Activated CD4-positive, alpha-beta T cell treated with anti-CD3 and anti-CD28 coated beads, Interleukin-2, amount 50 U/mL, for 16 hours (primary cell): ENCODE measurements around the gene RAB3C.
A peak's percentile ranks its signal among the peaks of the same experiment; 100 is the strongest.
"Not testable (repeated sequence)": the region's sequence is repeated elsewhere in the genome, so short reads cannot be mapped to it uniquely, and the experiment has no call there.

ENCODE experiments used
- DNase-seq: peaks from one replicate; pipeline ENCODE4 v3.0.0-alpha.2; 2020

RAB3C gene

DNA sequence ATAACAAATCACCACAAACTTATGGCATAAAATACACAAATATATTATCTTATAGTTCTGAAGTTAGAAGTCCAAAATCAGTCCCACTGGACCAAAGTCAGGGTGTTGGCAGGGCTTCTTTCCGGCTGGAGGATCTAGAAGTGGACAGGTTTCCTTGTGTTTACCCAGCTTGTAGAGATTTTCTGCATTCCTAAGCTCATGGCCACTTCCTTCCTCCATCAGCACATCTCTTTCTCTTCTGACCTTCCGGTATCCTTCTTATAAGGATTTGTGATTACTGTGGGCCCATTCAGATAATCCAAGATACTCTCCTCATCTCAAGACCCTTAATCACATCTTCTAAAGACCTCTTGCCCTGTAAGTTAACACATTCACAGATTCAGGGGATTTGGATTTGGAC, 97.6 kb downstream of the RAB3C start:
- no peak for DNase-seq

DNA sequence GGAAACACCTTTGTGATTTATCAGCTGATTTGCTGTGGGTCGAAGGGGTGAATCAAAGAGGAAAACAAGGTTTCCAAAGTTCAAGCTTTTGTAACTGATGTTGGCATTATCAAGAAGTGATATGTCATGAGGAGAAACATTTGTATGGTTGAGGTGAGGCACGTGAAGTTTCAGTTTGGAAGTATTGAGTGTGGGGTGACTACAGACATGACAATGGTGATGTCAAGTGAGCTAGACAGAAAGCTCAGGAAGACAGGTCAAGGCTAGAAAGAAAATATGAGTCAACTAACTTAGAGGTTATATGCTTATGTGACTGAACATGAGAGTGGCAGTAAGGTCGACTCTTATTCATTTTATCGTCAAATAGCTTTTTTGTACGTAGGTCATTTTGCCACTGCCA, 99.1 kb downstream of the RAB3C start:
- peak; percentile 23 for DNase-seq

DNA sequence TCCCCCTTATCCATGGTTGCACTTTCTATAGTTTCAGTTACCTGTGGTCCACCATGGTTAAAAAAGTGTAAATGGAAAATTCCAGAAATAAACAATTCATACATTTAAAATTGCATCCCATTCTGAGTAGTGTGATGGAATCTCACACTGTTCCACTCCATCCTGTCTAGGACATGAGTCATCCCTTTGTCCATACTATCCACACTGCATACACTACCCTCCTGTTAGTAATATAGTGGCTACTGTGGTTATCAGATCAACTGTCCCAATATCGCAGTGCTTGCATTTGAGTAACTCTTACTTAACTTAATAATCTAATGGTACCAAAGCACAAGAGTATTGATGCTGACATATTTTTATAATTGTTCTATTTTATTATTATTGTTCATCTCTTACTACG, 100.7 kb downstream of the RAB3C start:
- DNase-seq = no peak

DNA sequence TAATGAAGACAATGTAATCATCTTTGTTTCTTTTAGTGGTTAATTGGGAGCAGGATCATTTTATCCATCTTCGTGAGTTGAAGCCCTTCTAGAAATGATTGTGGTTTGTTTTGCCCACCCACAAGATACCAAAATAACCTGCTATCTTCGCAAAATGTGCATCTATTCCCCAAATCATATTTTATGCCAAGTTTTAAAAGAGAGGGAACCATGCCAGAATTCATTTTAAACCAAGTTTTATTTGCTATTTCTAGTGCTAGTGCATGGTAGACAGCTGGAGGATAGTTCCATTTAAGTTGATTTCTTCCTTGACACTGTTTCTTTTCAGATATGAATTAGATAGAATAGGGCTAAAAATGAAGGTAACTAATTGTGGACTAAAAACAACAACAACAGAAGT, 104.2 kb downstream of the RAB3C start:
- DNase-seq = no peak

DNA sequence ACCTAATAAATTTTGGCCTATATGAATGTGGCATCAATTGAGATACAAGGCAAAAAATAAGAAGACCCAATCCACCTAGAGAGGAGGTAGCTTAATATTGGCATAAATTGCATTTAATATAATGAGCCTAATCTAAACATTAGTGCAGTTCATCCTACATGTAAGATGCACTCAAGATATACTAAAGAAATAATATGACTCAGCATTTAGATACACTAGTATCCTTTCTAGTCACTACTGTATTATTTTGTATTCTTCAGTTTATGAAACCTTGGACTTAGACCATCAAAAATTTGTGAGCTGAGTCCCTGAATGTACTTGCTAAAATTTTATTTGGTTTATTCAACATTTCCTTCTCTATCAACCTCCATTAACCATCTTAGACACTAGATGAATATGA, 104.7 kb downstream of the RAB3C start:
- DNase-seq = no peak

DNA sequence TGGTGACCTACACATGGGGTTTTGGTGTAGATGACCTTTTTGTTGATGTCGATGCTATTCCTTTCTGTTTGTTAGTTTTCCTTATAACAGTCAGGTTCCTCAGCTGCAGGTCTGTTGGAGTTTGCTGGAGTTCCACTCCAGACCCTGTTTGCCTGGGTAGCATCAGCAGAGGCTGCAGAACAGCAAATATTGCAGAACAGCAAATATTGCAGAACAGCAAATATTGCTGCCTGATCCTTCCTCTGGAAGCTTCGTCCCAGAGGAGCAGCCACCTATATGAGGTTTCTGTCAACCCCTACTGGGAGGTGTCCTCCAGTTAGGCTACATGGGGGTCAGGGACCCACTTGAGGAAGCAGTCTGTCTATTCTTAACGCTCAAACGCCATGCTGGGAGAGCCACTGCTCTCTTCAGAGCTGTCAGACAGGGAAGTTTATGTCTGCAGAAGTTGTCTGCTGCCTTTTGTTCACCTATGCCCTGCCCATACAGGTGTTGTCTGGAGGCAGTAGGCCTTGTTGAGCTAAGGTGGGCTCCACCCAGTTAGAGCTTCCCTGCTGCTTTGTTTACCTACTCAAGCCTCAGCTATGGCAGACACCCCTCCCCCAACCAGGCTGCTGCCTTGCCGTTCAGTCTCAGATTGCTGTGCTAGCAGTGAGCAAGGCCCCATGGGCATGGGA, 116.3 kb downstream of the RAB3C start:
- not testable (repeated sequence) for DNase-seq

DNA sequence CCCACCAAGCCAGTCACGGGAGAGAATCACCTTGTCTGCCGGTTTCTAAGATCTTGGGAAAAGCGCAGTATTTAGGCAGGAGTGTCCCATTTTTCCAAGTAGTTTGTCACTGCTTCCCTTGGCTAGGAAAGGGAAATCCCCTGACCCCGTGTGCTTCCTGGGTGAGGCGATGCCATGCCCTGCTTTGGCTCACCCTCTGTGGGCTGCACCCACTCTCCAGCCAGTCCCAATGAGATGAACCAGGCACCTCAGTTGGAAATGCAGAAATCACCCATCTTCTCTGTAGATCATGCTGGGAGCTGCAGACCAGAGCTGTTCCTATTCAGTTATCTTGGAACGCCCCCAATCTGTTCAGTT, 116.9 kb downstream of the RAB3C start:
- no peak for DNase-seq

DNA sequence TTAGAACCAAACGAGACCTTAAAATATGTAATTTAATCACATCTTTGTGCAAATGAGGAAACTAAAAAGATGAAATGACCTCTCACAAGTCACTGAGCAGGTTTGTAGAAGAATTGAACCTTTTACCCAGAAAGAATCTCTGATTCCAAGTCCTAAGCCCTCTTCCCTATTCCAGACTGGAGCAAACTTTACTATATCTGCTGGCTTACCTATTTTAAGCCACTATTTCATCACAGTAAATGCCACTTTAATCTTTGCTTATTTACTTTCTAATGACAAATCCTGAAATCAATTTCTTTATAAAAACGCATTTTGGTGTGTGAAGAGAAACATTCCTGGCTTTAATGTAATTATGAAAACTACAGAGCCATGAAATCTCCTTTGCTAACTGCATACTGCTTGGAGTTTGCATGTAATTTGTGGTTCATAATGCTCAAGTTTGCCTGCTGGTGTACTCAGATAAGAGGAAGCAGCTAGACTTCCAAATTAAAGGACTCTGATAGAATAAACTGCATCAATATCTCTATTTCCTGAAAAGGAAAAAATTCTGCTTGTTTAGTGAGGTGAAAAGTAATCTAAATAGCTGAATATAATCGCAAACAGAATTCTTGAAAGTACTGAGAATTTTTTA, 121.2 kb downstream of the RAB3C start:
- DNase-seq = no peak

DNA sequence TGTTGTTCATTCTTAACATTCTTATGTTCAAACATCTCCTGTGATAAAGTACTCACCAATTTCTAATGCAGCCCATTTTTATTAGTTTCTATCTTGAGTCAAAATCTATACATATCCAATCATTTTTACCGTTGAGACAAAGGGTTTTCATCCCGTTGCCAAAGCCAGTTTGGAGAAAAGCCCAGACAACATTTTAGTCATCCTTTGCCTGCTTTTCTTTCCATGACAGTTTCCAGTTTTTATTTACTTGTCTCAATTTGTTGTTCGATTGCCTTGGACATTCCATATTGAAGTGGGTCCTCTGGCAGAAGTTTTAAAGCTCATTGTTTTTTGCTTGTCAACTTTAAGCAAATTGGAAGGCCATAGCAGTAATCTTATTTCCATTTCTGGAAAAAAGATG, 123.9 kb downstream of the RAB3C start:
- DNase-seq = no peak

DNA sequence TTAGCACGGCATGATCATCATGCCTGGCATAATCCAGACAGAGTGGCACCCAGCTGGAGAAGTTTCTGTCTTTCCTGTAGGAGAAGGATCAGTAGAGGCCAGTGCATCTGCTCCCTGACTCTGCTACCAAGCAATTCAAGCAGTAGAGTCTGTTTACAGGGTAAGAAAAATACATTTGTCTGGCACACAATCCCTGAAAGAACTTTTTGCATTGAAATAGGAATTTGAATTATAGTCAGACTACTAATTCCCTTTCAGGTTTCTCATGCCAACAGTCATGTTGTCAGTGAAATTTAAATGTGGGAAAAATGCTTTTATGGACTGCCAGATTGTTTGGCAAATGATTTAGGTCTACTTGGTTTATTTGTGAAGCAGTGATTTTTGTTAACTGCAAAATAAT, 125.6 kb downstream of the RAB3C start:
- DNase-seq = no peak

DNA sequence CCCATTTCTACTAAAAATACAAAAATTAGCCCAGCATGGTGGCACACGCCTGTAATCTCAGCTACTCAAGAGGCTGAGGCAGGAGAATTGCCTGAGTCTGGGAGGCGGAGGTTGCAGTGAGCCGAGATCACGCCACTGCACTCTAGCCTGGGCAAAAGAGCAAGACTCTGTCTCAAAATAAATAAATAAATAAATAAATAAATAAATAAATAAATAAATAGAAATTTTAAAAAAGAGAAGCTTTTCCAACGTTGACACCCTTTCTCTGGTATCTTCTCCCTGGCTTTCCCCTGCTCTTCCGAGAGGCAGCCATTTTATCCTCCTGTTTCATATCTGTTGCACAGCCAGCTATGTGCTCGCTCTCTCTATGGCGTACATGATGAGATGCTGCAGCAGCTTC, 127.5 kb downstream of the RAB3C start:
- not testable (repeated sequence) for DNase-seq

DNA sequence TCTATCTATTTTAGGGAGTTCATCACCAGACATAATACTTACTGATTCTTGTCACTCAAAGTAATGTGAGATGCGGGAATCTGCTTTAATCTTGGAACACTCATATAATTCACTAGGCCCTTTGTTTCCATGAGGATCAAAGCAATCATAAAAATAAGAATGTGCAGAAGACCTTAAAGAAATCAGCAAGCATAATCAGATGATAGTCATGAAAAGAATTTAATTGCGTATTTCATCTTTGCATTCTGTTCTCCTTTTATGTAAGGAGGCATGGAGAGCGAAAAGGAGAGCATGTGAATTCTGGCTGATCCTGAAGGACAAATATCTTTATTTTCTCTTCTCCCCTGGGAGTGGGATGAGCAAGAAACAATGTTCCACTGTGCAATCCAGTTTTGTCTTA, 128.0 kb downstream of the RAB3C start:
- DNase-seq = no peak

DNA sequence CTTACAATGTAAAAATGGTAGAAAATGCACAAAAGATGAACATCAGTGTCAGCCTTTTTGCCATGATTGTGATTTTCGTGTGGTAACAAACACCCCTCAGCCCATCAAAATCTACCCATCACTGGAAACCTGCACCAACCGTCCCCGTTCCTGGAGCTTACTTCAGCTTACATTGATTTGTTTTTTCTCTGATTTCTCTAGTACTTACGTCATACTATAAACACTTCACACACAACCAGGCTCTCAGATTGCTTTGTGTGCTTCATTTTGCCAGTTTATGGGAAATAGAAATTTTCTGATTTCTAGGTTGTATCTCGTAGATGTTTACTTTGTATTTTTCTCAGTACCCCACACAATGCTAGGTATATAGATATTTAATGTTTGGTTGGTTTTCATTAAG, 129.1 kb downstream of the RAB3C start:
- no peak for DNase-seq

DNA sequence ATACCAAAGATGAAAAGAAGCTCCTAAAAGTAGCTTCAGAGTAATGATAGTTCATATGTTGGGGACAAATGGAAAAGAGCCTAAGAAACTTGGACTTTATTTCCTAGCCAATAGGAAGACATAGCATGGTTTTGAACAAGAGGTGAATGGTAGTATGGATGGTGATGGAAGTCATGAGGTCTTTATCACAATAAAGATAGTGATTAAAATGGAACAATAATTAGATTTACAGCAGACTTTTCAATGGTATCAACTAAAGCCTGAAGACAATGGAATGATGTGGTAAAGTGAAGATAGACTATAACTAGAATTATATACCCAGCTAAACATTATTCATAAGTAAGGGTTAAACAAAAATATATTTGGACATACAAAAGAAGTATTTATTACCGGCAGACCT, 131.2 kb downstream of the RAB3C start:
- DNase-seq = no peak

DNA sequence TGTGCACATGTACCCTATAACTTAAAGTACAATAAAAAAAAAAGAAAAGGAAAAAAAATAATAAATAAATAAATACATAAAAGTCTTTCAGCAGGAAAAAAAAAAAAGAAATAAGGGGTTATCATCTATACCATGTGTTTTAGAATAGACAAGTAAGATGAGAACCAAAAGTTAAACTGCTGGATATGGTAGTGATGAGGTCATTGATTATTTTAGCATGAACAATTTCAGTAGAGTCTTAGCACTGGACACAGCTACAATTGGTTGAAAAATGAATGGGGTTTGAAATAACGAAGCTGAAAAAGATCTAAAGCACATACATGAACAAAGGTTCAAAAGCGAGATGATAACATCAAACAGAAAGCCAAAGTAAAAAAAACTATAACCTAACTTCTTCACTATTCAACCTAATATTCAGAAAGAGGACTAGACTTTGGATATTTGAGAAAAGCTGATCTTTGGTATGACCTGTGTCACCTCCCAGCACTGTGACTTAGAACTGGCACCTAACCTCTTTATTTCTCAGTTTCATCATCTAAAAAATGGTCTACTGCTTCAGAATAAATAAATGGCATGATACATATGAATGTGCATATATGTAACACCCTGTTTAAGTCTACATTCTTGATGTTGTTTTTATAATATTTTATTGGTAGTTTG, 133.3 kb downstream of the RAB3C start:
- DNase-seq = no peak

DNA sequence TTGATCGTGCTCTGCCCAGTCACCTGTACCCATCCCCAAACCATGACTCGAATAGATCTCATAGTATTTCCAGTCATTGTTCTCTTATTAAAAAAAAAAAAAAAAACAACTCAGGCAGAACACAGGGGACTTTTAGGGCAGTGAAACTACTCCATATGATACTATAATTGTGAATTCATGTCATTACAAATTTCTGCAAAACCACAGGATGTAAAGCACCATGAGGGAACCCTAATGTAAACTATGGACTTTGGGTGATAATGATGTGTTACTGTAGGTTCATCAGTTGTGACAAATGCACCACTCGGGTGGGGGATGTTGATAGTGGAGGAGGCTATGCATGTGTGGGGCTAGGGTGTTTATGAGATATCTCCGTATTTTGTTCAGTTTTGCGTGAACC, 133.8 kb downstream of the RAB3C start:
- DNase-seq = no peak

DNA sequence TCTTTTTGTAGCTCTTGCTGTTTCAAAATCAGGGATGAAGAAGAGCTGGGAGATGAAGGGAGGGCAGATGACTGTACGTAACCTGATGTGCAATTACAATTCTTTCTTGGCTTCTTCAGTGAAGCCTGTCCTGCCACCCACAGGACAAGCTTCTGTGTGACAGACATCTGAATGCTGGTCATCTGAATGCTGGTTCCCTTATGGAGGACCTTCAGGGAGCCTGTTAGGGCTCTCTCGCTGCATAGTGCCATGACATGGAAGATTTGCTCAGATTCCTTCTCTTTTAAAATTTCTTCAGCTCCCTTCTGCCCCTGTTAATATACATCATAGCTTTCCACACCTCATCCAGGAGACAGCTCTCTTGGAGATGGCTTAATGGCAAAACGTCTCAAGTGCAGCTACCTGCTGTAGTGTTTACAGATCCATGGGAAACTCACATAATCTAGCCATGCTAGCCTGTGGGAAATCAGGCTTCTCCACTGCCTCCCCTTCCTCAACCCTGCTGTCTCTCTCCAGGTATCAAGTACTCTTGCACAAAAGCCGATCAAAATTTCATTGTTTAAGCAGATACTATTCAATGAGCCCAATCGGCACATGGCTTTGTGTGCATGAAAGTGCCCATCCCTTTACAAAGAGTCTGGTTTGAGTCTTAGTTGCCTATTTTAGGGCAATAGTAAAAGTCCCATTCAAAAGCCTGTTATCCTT, 134.6 kb downstream of the RAB3C start:
- DNase-seq = no peak

DNA sequence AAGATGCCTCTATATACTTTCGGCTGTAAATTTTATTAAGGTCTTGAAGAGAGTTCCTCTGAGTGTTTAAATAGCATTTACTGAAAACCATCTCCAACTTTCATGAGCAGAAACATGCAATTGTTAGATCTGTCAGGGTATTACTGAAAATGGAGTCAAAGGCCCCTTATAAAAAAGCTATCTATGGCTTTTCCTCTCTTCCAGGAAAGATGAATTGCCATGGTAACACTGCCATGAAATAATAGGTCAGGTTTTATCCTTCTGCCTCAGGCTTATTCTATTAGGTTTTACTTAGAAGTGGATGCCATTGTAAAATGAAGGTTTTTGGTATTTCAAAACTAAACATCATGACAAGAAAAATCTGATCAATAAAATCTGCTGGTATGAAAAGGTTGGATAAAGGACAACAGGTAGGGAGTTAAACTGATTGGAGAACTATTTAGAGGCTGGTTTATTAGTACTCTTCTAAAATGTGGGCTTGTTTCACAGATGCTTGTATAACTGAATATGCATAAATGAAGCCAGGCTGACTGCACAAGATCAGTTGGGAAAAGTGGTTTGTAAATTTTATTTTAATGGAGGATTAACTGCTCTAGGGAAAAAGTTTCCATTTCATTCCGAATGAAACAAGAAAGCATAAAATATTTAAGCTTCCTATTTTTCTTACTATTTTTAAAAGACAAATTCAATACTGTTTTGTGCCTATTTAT, 135.5 kb downstream of the RAB3C start:
- DNase-seq = no peak

DNA sequence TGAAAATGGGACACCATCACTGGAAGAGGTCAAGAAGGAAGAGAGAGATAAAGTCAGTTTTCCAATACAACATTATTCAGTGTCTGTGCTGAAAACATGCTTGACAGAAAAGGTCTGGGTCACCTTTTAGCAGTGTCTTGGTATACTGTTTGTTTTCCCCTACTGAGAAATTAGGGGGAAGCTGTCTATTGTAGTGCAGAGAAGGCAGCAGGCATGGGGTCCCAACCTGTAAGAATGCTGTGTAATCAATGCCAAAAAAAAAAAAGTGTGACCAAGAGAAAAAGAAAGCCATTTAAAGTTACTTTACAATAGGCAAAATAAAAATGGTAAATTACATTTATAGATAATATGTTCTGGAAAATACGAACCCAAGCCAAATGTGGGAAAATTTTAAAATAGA, 139.3 kb downstream of the RAB3C start:
- DNase-seq = no peak

DNA sequence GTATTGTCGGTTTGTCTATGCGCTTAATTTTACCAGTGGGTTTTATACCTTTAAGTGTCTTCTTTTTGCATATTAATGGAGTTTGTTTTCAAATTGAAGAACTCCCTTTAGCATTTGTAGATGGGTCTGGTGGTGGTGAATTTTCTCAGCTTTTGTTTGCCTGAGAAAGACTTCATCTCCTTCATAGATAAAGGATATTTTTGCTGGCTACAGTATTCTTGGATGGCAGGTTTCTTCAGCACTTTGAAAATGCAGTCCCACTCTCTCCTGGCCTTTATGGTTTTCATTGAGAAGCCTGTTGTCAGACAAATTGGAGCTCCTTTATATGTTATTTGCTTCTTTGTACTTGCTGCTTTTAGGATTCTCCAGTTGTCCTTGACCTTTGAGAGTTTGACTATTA, 142.1 kb downstream of the RAB3C start:
- DNase-seq = no peak

DNA sequence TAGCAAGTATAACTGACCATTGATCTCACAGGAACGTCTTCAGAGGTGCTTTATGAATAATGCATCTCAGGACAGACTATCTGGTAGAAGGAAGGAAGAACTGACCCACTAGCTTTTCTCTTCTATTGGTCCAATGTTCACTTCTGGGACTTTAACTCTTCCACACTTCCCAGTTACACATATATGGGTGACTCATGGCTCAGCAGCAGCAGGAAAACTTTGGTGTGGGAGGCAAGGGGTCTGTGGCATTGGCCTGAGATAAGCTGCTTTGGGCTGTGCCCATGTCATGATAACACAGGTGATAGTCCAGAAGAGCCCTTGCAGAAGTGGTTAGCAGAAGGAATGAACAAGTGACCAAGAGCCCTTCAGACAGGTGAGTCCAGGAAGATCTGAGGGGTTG, 148.8 kb downstream of the RAB3C start:
- no peak for DNase-seq

DNA sequence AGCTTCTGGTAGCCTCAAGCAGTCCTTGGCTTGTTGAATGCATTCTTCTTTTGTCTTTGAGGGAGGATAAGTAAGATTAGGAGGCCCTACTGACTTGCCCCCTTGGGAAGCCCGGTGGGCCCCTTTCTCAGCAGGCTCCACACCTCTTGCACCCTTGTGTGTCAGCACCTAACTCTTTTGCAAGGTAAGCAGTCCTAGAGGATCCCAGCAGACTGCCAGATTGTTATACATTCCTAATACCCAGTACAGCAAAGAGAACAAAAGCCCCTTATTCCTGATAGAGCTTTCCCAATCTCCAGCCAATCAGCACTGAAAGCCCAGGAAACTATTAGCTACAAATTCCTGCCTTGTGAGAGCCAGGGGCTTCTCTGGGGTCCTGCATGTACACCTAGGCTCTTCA, 152.8 kb downstream of the RAB3C start:
- DNase-seq = no peak

DNA sequence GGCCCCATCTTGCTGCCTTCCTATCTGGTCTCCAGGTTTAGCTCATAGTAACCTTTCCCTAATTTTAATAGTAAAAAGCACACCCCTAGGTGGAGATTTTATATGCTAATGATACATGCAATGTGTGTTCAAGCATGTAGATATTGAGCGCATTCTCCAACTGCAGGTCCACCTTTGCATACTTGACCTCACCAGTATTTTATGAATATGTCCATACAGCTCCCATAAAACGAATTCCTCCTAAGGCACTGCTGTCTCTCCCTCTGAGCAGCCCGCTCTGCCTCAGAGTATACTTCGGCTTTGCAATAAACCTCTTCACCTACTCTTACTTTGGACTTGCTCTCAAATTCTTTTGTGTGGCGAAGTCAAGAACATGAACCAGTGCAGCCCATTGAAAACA, 153.3 kb downstream of the RAB3C start:
- DNase-seq = no peak
